ENCODE results near the gene SAPCD1.

Gene SAPCD1

DNA sequence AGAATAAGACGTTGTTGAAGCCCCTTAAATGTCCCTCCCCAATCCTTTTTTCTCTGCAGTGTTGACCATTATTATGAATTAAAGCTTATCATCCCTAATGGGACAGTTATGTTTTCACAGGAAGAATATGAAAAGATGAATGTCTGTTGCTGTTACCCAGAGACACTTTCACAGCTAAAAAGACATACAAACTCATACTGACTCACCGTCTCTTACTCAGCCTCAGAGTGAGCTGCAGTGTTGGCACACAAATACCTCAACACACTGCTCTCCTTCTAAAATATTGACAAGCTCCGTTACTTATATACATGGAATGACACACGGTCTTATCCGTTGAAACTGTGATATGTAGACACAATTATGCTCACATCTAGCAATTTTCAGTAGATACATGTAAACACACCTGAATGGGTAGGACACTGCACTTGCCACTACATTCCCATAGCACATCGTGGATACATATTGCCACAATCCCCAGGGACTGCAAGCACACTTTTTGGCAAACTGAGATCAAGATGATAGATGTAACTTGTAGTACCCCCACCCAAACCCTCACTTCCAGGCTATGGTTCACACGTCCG is 9.6 kb upstream of the SAPCD1 start:
- no peak for DNase-seq (ENCODE audit: low spot score)

- no peak for DNase-seq (ENCODE audit: low spot score)
These were observed 4.2 kb upstream of the SAPCD1 start for GRCh38 chr6:31758281-31758680.

- no peak for DNase-seq (ENCODE audit: low spot score)
These were observed 1.7 kb upstream of the SAPCD1 start for GRCh38 chr6:31760790-31761189.

GRCh38 chr6:31761343-31761742 is 1.1 kb upstream of the SAPCD1 start:
- DNase-seq (ENCODE audit: low spot score), result no peak

DNA sequence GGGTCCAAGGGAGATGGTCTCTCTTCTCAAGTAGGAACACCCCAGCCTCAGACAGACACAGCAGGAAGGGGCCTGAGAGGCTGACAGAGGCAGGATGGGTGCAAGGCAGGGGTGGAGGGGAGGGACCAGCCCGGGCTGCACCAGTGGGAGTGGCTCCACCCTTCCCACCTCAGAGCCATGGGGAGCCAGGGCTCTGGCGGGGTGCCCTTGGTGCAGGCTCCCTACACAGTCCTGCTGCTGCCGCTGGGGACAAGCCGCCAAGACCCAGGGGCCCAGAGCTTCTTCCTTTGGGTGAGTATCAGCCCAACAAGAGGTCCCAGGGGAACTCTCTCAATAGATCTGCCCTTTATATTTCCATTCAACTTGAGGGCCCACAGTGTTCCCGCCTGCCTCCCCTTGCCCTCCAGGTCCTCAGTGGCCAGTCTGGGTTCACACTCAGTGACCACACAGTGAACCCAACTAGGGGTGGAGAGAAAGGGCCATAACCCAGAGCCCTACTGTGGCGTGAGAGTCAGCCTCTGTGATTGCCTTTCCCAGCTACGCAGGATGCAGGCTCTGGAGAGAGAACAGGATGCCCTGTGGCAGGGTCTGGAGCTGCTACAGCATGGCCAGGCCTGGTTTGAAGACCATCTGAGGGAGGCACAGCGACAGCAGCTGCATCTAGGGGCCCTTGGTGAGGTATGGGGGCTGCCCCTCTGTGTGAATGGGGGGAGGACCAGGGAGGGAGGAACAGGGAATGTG is 592 bp downstream of the SAPCD1 start:
- no peak for DNase-seq (ENCODE audit: low spot score)

GRCh38 chr6:31763619-31763940 is 1.1 kb downstream of the SAPCD1 start:
- DNase-seq (ENCODE audit: low spot score), result no peak

GRCh38 chr6:31764198-31764597 is 1.7 kb downstream of the SAPCD1 start:
- no peak for DNase-seq (ENCODE audit: low spot score)

- DNase-seq (ENCODE audit: low spot score), result no peak
These were observed 3.1 kb downstream of the SAPCD1 start for GRCh38 chr6:31765559-31765909.

DNA sequence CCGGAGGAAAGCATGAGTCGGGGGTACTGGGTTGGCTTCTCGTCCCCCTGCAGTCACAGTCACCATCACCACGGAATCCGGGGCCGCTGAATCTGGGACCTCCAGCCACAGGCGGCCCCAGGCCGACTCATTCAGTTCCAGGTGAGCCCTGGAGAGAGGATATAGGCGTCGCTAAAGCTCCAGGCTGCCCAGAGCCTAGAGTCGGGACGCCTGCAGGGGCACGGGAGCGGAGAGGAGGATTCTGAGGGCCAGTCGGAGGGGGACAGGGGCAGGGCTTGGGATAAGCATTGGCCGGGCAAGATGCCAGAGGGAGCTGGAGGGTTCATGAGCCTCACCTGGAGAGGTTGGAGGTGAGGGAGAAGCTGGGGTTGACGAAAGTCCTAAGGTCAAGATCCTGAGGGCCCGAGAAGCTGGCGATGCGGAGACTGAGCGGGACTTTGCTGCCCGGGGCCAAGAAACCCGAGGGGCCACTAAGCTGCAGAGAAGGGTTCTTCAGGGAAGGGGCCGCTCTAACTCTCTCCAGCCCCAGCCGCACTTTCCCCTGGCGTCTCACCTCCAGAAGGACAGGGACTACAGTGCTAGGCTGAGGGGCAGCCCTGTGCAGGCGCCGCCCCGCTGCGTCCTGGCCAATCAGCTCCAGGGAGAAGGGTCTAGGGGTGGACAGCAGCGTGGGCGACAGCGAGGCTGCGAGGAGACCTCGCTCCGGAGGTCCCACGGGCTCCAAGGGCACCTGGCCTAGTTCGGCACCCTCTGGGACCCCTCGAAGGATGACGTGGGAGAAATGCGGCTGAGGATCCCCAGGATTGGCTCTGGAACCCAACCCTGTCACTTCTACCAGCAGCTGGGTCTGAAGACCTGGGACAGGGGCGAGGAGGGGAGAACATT is 3.7 kb downstream of the SAPCD1 start:
- DNase-seq (ENCODE audit: low spot score), result no peak

- no peak for DNase-seq (ENCODE audit: low spot score)
These were observed 4.7 kb downstream of the SAPCD1 start for GRCh38 chr6:31767096-31767645.

GRCh38 chr6:31768363-31769257 is 6.2 kb downstream of the SAPCD1 start:
- DNase-seq (ENCODE audit: low spot score), result no peak

DNA sequence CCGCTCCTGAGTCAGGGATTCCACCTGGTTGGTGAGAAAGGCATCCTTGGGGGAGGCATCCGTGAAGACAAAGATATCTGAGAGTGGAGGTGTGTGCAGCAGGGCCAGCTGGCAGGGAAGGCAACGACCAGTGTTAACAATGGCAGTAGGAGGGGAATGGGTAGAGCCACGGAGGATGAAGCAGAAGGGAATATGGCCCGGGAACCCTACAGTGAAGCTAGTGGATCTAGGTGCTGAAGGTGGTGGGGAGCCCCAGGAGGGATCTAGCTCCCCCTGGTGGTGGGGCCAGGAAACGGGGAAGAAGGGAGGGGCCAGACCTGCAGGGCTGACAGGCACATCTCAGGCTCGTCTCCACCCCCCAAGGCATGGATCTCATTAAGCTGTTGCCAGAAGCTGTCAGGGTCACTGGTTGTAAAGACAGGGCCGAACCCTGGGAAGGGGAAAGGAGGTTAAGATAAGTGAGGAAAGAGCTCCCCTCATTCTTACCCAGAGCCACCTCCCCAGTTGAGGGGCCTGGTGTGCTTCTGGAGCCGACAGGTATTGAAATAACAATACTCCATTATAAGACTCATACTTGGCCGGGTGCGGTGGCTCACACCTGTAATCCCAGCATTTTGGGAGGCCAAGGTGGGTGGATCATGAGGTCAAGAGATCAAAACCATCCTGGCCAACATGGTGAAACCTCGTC is 7.4 kb downstream of the SAPCD1 start:
- peak; percentile 96 for DNase-seq (ENCODE audit: low spot score)

DNA sequence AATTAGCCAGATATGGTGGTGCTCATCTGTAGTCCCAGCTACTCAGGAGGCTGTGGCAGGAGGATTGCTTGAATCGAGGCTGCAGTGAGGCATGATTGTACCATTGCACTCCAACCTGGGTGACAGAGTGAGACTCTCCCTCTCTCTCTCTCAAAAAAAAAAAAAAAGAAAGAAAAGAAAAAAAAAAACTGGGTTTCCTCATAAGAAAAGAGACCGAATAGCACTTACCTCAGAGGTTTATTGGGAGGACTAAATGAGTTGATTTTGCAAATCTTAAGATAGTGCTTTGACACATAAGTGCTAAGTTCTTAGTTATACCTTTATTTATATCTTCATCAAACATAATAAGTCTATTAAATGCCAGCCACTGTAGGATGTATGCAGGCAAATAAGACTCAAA is 8.4 kb downstream of the SAPCD1 start:
- no peak for DNase-seq (ENCODE audit: low spot score)

- no peak for DNase-seq (ENCODE audit: low spot score)
These were observed 9.5 kb downstream of the SAPCD1 start for GRCh38 chr6:31771992-31772358.

DNA sequence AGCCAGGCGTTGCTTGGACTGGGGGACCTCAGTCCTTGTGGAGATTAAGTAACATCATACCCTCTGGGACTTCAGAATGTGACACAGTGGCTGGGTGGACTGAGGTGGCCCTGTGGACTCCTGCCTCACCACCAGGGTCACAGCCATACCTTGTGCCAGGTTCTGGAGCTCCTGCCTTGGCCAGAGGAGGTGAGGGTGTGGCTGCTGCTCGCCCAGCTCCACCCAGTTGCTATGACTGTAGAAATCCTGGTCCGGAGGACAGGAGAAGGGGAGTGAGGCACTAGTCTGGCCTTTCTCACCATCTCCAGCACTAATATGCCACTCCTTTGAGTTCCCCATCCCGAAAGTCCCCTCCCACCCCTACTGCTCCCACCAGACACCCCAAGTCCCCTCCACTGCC is 12.7 kb downstream of the SAPCD1 start:
- DNase-seq (ENCODE audit: low spot score), result no peak

DNA sequence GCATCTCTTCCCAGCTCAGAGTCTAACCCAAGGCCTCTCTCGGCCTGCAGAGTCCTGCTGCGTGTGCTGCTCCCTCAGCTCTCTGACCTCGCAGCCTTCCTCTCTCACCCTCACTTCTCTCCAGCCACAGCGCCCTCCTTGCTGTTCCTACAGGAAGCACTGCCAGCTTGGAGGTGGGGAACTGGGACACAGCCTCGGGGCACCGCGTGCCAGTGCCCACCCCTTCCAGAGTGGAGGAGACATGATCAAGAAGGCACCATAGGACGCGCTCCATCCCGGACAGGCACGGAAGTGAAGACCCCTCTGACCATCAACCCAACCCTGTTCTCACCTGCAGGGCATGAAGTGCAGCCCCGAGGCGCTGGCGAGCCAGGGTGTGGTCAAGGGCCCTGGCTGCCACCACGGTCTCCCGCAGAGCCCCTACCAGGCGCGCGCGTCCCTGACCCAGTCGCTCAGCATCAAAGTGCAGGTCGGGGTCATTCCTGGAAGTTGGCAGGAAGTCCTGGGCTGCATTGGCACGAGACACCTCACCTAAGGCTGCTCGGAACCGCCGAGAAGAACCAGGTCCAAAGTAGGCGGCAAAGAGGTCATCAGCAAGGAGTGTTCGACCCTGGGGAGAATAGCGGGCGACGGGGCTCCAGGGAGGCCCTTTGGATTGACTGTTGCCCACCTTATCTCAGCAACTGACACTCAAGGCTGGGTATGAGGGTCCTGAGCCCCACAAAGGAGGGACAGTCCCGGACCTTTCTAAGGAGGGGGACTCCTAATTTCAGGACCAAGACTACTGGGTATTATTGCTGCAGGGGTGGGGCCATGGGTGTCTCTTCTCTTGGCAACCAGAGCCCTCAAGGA is 13.4 kb downstream of the SAPCD1 start:
- no peak for DNase-seq (ENCODE audit: low spot score)

GRCh38 chr6:31776485-31776988 is 14.1 kb downstream of the SAPCD1 start:
- DNase-seq (ENCODE audit: low spot score), result no peak

DNA sequence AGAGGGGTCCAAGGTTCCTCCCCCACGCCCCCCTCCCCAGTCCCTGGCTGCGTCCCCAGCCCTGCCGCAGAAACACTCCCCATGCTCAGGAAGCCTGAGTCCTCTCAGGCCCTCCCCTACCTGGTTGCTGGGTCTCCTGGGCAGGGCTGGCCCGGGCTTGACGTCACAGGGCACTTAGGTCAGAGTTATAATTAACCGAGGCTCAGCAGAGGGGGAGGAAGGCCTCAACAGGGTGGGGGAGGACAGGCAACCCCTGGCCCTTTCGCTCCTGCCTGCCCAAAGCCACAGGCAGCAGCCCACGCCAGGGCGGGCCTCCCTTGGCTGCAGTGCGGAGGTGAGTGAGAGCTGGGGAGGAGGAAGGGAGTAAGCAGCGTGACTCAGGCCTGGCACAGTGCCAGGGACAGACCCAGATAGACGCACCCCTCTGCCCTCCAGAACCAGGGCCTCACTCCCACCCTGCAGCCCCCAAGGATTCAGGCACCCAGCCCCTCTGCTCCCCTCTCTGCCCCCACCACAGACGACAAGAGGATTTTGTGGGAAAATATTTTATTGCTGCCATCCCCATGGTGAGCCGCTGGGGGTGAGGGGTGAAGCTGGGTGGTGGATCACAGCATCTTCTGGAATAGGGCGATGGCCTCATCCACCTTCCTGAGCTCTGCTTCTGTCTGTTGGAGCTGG is 14.7 kb downstream of the SAPCD1 start, which contains the start of gene VWA7:
Gene VWA7, minus strand, starts transcription at position 340 of the 678 bp plus-strand sequence. CDS start 549 bp downstream, outside the sequence.
- DNase-seq (ENCODE audit: low spot score), result peak; percentile 78

DNA sequence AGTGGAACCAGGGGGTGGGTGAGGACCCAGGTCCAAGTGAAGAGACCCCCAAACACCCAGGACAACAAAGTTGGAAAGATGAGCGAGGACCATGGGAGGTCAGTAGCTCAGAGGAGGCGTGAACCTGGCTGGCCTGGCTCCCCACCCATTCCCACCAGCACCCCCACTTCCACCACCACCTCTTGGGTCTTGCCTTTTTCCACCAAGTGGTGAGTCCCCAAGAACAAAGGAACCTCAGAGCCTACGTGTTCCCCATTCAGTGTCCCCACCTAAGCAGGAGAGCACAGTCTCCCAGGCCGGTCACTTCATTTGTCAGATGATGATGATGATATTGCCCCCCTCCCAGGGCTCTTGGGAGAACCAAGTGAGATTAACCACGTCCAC is 15.2 kb downstream of the SAPCD1 start:
- DNase-seq (ENCODE audit: low spot score), result no peak

GRCh38 chr6:31778193-31778592 is 15.7 kb downstream of the SAPCD1 start:
- no peak for DNase-seq (ENCODE audit: low spot score)

Measured in HuH-7 (cell line).